GM12892 (cell line): Measurements from ENCODE around the gene DGKQ.

Source experiments
- DNase-seq: peaks from one replicate; pipeline ENCODE4 v3.0.0; 2011; ENCODE audit not compliant: insufficient read length
- FAIRE-seq: peaks from 2 replicates; lab custom pipeline; 2011; peaks lifted over from hg19 to GRCh38; lab: Jason Lieb, UNC
- POLR2A ChIP-seq: IDR thresholded peaks from 2 replicates; pipeline ENCODE4 v1.6.1; 2011; ENCODE audit warnings: low read depth, low read length, control low read depth
- POLR2AphosphoS5 ChIP-seq: IDR thresholded peaks from 2 replicates; pipeline ENCODE4 v1.6.1; 2011; ENCODE audit warnings: low read depth, low read length, control low read depth
- TAF1 ChIP-seq: IDR thresholded peaks from 2 replicates; pipeline ENCODE4 v1.6.1; 2011; ENCODE audit warnings: low read depth, mild to moderate bottlenecking, control low read depth, low read length, borderline replicate concordance

The DGKQ gene

DNA sequence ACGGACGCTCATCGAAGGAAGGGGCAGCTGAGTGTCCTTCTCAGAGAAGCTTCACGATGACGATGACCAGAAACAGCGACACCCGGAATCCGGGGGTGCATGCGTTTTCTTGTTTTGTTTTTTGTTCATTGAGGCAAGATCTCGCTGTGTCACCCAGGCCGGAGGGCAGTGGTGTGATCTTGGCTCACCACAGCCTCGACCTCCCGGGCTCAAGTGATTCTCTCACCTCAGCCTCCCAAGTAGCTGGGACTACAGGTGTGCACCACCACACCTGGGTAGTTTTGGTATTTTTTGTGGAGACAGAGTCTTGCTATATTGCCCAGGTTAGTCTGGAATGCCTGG is 19.8 kb downstream of the DGKQ start:
- DNase-seq (no peak), FAIRE-seq (no peak)
- TF ChIP-seq POLR2A (no peak), POLR2AphosphoS5 (no peak), TAF1 (no peak)

DNA sequence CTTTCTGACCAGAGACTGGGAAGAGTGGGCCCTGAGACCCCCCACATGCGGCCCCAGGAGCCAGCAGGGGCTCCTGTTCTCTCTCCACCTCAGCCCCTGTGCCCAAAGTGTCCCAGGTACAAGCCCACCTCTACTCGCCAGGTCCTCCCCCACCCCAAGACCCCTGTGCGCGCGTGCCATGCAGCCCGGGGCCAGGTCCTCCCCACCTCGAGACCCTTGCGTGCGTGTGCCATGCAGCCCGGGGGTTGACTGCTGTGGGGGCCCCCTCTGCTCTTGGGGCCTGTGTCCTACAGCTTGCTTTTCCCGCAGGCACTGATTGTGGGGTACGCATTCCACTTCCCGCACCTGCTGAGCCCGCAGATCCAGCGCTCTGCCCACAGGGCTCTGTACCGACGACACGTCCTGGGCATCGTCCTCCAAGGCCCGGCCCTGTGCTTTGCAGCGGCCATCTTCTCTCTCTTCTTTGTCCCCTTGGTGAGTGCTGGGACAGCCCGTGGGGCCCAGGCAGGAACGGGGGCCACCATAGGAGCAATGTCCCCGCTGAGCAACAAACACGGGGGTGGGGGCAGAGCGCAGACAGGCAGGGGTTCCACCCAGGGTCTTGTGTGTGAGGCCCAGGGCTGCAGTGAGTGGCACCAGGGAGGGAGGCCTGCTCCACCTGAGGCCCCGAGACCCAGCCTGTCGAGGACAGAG is 20.3 kb downstream of the DGKQ start:
- DNase-seq (peak; percentile 15), FAIRE-seq (no peak)
- TF ChIP-seq TAF1 (no peak), POLR2AphosphoS5 (no peak), POLR2A (no peak)

- TF ChIP-seq TAF1 = no peak
- TF ChIP-seq POLR2A = no peak
- TF ChIP-seq POLR2AphosphoS5 = no peak
- FAIRE-seq (no peak), DNase-seq (no peak)
Measured at GRCh38 chr4:951594-952468, 21.5 kb downstream of the DGKQ start.

GRCh38 chr4:951186-951585 is 22.2 kb downstream of the DGKQ start:
- TF ChIP-seq POLR2A (no peak), POLR2AphosphoS5 (no peak), TAF1 (no peak)
- DNase-seq (peak; percentile 15), FAIRE-seq (no peak)

- FAIRE-seq (no peak), DNase-seq (peak; percentile 14)
- TF ChIP-seq POLR2A (no peak), TAF1 (no peak), POLR2AphosphoS5 (no peak)
Measured at GRCh38 chr4:950136-951020, 23.0 kb downstream of the DGKQ start.

DNA sequence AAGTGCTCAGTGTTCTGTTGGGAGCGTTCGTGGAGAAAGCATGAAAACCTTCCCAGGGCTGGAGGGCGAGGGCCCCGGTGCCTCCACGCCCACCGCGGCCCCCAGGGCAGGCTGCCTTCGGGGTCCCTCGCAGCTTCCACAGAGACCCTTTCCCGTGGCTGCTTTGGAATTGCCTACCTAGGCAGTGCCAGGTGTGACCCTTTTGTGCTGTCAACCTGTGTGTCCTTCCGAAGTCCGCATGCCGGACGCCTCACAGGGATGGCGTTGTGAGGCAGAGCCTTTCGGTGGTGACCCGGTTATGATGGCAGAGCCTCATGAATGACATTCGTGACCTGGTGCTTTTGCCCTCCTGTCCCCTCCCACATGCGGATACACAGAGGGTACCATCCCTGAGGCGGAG is 23.7 kb downstream of the DGKQ start:
- TF ChIP-seq POLR2A (no peak), TAF1 (no peak), POLR2AphosphoS5 (no peak)
- no peak for FAIRE-seq
- no peak for DNase-seq

- DNase-seq = peak; percentile 14
- TF ChIP-seq TAF1 (no peak), POLR2A (no peak), POLR2AphosphoS5 (no peak)
- no peak for FAIRE-seq
Measured at GRCh38 chr4:948936-949300, 24.5 kb downstream of the DGKQ start.

- DNase-seq = peak; percentile 19
- FAIRE-seq = no peak
Measured at GRCh38 chr4:948101-948935, 25.1 kb downstream of the DGKQ start.

DNA sequence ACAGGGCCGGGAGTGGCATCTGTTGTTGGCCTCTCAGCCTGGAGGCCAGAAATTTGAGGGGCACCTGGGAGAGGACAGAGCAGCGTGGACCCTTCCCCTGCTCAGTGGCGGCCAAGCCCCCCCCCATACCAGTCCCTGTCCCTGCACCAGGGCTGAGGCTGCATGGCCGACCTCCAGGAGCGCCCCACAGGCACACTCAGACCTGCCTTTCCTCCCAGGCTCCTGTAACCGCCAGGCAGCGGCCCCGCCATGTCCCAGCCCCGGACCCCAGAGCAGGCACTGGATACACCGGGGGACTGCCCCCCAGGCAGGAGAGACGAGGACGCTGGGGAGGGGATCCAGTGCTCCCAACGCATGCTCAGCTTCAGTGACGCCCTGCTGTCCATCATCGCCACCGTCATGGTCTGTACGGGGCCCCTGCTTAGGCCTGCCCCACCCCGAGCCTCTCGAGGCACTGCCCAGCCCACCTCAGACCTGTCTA is 25.8 kb downstream of the DGKQ start:
- DNase-seq (peak; percentile 13), FAIRE-seq (no peak)
- TF ChIP-seq POLR2A (no peak), TAF1 (no peak), POLR2AphosphoS5 (no peak)

More at GRCh38 chr4:948101-948935, 25.1 kb downstream of the DGKQ start:
- TF ChIP-seq POLR2A (no peak), TAF1 (no peak), POLR2AphosphoS5 (no peak)

GRCh38 chr4:946517-947471 is 26.6 kb downstream of the DGKQ start:
- no peak for TF ChIP-seq TAF1
- FAIRE-seq = no peak
- no peak for DNase-seq
